NCI-H526 treated with DMSO at 0.1 percent for 48 hours (cell line): ENCODE results near the gene TNFRSF14.

Experiments
- DNase-seq: peaks from one replicate; lab custom pipeline; 2025; lab: John Stamatoyannopoulos, UW

The TNFRSF14 gene

DNA sequence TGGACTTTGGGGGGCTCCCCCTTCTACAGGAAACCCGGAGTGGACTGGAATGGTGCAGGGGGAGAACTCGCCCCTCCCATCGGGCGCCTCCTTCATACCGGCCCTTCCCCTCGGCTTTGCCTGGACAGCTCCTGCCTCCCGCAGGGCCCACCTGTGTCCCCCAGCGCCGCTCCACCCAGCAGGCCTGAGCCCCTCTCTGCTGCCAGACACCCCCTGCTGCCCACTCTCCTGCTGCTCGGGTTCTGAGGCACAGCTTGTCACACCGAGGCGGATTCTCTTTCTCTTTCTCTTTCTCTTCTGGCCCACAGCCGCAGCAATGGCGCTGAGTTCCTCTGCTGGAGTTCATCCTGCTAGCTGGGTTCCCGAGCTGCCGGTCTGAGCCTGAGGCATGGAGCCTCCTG lies at the start of gene TNFRSF14:
Gene TNFRSF14, plus strand, starts transcription at position 95 of the 401 bp plus-strand sequence. Its CDS starts 294 bp downstream, at position 389.
- DNase-seq = no peak

DNA sequence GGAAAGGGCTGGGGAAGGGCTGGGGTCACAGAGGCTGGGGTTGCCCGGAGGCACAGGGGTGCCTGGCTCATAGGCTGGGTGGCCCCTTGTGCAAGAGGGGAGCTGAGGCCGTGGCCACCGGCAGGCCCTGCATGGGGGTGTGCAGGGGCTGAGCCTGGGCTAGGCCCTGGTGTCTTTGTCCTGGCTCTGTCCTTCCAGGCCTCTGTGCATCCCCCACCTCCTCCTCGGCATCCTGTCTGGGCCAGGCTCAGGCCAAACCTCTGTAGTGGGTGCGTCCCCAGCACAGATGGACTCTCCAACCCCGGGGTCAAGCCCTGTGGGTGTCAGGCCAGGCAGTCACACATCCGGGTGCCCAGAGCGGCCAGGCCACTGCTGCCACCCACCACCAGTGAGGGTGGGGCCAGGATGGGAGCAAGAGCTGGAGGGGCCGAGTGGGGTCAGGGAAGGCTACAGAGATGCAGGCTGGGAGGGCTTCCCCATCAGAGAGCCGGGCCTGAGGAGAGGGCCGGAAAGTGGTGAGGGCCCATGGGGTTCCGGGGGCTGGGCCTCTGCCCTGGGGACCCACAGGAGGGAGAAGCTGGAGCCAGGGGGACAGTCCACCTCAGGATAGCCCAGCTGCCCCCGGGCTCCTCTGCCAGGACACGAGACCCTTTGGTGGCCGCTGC lies 49.1 kb upstream of the TNFRSF14 start:
- DNase-seq = no peak

DNA sequence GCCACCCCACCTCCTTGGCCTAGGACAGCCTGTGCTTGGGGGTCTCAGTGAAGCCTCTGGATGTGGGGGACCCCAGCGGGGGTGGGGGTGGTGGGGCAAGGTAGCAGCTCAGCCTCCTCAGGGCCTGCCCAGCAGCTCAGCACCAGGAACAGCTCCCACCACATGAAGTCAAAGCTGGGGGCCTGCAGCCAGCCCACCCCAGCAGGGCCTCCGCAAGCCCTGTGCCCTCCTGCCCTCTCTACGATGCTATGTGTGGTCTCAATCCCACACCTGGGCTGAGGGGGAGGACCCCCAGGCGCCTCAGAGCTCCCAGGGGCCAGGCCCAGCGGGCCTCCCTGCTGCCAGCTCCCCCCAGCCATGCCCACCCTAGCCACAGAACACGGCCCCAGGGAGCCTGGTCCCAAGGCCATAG lies 48.4 kb upstream of the TNFRSF14 start:
- DNase-seq = no peak

DNA sequence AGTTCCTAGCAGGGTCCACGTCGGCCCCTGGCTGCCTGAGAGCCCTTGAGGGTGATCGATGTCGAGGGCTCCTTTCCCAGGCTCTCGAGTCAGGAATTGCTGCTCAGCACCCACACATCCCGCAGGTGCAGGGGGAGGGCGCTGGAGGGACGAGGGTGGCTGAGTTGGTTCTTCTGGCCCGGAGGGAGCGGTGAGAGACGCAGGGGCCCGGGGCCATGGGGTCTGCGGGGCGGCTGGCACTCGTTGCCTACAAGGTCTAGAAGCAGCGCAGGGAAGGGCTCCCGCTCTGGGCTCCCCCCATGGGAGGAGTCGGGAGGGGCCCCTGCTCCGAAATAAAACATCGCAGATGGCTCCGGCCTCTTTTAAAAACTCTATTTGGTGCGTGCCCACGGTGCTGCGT lies 48.0 kb upstream of the TNFRSF14 start:
- no peak for DNase-seq

DNA sequence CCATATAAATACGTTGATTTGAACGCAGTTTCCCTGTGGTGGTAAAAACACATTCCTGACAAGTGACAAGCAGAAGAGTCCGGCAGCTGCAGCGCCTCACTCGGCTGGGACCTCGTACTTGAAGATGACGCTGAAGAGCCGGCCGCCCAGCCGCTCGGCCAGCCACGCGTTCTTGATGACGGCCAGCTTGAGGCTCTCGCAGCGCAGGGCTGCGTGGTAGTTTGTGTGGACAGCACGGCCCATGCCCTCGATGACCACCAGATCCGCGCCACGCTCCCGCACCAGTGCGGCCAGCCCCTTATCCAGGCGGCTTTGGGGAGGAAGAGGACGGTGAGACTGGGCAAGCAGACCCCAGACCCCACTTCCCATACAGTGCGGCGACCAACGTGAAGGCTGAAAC lies 47.4 kb upstream of the TNFRSF14 start:
- DNase-seq = no peak

DNA sequence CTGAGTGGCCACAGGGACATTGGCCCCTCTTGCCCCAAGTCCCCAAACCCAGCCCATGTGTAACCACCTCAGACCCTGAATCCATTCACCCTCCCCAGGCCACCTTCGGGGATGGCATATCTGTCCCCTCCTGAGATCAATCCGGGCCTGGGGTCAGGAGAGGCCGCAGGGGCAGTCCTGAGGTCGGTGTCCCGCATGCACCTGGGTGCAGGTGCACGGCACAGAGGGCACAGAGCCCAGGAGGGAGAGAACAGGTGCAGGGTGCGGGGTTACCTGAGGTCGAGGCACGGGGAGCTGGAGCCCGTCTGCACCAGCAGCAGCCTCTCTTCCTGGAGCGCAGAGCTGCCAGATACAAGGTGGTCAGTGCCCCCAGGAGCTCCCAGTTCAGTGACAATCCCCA lies 46.6 kb upstream of the TNFRSF14 start:
- no peak for DNase-seq

DNA sequence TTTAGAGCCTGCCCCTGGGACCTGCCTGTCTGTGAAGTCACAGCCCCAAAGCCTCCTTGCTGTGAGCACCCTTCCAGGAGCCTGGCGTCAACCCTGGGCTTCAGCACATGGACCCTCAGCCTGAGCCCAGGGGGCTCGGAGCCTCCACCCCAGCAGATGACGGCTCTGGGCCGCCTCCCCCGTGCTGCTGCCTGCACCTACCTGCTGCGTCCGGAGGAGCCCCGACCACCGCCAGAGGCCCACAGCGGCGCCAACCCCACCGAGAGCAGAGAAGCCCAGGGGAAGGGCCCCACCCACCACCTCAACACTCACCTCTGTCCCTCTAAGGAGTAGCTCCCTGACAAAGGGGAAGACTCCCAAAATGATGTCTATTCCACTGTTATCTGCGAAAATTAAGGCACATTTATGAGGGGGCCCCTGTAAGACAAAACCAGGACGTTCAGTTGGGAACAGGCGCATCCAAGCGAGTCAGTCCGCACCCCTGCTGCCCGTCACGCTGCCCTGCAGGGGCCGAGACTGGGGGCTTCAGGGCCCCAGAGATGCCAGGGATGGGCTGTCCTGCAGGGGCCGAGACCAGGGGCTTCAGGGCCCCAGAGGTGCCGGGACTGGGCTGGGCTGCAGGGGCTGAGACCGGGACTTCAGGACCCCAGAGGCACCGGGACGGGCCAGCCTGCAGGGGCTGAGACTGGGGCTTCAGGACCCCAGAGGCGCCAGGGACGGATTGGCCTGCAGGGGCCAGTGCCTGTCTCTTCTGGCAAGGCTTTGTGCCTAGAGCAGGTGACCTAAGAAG lies 45.6 kb upstream of the TNFRSF14 start:
- DNase-seq = no peak

DNA sequence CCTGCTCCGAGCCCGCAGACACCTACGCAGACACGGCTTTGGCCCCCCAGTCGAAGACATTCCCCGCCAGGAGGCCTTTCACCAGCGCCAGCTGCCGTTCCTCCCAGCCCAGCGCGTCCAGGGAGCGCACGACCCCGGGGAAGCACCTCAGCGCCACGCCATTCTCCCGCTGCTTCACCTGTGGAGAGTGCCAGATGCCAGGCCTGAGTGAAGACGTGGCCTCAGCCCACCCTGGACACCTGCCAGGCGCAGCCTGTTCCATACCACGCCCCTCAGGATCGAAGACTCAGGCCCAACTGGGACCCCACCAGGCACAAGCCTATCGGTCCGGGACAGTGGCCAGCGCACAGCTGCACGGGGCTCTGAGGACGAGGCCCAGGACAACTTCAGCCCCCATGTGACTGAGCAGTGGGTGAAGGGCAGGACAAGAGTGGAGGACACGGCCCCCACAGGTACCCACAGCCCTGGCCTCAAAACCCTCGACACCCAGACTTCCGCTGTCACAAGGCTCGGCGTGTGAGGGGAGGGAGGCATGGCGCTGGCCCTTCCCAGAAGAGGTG lies 43.2 kb upstream of the TNFRSF14 start:
- DNase-seq = no peak

DNA sequence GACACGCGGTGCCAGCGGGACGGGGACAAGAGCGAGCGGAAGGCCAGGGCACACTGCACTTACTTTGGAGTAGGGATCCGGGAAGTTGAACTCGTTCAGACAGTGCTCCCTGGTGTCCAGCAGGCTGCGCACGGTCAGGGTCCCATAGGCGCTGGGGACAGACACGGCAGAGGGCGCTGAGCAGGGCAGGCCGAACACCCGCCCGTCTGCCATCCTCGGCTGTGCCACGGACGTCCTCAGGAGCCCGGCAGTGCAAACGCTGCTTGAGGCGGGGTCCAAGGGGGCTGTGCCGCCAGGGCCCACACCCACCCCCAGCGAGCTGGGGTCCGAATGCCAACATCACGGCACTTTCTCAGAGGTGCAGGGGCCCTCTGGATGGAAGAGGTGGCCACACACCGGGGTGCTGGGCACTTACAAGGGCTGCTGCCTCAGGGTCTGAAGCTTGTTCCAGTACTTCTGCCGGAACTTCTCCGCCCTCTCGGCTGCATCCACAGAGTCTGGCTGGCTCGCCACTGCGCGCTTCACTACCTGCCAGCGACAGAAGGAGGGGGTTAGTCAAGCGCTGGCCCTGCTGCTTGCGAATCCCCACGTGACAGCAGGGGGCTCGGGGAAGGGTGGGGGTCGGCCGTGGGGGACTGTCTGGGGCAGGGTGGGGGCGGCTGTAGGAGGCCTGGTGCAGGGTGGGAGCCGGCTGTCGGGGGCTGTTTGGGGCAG lies 42.1 kb upstream of the TNFRSF14 start:
- no peak for DNase-seq

DNA sequence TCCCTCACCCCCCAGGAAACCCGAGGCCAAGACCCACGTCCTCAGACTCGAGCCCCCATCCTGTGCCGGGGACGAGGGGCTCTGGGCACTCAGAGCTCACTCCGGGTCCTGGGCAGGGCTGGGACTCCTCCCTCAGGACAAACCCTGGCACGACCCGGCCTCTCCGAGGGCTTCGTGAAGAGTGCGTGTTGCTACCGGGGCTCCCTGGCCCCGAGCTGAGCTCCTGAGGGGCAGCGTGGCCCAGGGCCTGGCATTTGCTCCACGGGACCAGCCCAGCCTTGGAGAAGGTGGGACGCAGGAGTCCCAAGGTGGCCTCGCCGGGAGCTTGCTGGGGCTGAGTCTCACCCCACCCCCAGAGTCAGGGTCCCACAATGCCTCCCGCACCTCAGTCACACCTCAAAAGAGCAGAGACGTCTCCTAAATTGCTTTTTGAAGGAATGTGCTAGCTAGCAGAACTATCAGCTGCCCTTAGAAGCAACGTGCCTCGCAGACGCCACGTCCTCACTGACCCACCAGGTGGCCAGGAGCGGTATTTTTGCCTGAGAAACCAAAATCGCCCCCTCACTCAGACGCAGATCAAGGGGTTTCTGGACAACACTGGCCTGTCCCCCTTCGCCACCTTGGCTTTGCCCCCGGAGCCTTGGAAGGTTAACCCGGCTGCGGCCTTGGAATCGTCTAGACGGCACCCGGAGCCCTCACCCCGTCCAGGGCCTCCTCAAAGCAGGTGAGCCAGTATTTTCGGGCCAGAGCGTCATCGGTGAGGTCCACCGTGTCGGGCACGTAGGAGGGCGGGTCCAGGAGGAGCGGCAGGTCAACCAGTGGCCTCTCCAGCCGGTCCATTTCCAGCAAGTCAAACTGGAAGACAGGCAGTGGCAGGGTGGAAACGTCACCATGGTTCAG lies 41.1 kb upstream of the TNFRSF14 start:
- no peak for DNase-seq

DNA sequence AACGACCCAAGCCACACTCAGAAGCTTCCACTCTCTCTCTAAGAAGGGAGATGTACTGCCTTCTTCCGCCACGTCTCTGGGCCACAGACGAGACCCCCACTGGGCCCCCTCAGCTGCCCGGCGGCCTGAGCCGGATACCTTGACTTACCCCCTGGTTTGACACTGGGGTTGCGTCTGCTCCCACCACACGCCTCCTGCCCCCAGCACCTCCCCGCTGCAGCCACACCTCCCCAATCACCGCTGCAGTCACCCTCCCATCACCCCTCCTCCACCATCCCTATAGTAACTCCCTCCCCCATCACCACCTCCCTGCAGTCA lies 40.4 kb upstream of the TNFRSF14 start:
- no peak for DNase-seq

DNA sequence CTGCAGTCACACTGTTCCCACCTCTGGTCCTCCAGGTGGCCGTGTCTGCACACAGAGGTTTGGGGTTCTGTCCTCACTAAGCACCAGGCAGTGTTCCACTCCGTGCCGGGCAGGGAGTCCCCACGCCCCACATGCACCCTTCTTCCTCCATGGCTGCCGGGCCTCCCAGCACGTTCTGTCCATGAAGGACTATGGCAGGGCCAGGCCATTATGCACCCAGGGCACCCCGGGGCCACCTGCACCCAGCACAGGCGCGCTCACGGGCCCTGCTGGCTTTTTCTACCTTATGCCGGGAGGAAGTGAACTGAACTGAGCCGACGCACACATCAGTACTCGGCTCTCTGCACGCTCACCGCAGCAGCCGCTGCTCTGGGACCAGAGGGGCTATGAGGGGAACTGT lies 40.0 kb upstream of the TNFRSF14 start:
- DNase-seq = no peak

DNA sequence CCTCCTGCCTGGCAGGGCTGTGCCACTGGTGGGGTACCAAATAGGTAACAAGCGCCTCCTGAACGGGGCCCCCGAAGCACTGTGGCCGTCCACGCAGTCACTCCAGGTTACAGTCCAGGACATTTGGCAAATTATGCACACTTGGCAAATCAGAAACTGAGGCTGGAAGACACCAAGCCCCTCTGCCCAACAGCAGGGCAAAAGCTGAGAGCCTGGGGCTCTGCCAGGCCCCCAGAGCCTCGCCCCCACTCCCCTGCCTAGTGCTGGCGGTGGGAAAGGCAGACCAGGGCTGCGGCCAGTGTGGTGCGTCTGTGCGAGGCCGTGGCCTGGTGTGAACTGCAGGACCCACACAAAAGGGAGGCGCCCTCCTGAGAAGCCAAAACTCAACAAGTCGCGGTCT lies 39.2 kb upstream of the TNFRSF14 start:
- DNase-seq = no peak

DNA sequence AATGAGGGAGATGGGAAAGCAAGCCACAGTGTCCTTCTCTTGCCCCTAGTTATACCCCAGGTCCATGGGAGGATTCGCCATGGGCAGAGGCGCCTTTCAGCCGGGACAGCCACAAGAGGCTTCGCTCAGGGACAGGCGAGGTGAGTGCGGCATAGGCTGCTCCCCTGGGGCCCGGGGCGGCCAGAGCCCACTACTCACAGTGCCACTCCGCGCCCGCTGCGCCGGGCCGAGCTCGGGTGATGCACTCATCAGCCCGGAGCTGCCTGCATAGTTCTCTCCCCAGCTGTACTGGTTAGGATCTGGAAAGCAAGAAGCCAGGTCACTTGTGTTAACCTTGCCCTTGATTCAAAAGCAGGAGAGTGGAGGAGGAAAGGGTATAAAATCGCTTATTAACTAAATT lies 38.2 kb upstream of the TNFRSF14 start:
- DNase-seq = no peak

DNA sequence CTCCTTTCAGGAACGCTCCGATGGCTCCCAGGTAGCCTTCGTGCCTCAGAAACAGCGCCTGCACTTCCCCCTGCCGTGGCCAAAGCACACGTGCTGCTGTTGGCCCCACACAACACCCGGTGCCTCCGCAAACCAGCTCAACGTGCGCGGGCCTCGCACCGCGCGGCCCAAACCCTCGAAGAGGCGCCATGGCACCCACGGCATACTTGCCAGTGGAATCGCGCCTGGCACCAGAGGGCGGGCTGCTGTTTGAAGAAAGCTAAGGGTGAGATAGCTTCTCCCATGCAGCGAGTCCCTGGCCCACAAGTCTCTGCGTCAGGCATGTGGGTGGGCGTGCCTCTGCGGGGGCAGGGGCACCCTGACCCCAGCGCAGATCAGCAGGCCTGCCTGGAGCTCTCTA lies 37.6 kb upstream of the TNFRSF14 start:
- no peak for DNase-seq

DNA sequence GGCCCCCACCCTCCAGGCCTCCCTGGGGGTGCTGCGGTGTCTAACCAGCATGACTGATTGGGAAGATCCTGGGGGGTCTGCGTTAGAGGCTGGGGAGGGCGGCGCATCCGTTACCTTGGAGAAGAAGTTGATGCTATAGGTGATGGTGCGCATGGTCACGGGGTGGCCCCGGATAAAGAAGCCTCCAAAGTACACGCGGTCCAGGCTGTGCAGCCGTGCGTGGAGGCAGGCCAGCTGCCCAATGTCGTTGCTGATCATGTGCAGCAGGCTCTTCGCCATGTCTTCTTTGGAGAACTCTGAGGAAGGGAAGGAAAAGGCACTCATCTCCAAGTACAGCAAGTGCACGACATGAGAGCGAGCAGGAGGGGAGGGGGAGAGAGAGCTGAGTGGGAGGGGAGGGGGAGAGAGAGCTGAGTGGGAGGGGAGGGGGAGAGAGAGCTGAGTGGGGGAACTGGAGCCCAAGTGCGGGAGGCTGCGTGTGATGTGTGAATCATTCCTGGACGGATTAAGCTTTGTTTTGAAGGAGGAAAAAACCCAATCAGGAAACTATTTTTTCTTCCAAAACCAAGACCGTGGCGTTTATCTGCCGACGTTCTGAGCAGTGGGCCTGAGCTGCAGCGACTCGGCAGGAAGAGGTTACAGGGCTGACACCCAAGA lies 37.0 kb upstream of the TNFRSF14 start:
- no peak for DNase-seq

DNA sequence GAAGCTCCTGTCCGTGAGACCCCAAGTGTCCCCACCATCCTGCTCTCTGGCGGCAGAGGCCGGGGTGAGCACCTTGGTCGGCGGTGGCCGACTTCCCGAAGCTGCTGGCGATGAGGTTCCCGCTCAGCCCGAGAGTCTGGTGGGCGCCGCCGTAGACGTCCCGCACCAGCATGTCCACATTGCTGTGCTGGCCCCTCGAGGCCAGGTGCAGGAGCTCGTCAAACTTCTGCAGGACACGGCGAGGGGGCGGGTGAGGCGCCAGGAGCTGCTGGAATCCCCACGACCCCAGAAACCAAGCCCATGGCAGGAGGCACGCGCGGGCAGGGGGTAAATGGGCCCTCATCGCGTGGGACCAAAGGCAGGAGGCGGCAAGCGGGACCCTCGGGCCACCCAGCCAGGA lies 36.4 kb upstream of the TNFRSF14 start:
- no peak for DNase-seq

DNA sequence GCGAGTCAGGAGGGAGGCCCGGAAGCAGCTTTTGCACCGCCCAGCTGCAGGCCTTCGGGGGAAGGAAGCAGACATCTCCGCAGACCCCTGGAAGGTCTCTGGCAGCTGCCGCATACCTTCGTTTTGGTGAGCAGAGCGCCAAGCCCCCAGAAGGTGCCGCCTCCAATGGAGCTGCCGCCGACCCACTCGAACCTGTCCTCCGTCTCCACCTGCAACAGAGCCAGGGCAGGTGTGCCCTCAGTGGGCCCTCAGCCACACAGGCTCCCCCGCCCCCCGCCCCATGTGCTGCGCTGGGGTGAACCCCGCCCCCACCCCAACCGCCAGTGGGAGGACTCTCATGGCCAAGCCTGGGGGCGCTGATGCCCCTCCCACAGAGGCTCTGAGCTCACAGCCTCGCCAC lies 36.0 kb upstream of the TNFRSF14 start:
- DNase-seq = no peak

DNA sequence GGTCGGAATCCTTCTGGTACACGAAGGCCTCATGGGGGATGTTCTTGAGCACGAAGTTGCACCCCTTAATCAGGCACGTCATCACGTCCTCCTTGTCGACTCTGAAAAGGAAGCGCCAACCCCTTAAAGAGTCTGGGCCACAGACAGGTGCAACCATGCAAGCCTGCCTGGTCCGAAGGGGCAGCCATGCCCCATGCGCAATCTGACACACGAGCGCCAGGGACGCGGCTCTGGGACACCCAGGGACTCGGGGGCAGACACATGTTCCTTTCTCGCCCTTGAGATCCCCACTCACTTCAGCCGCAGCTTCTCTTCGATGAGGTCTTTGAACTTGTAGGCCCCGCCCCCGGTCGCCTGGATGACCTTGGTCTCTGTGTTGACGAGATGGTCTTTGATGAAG lies 35.4 kb upstream of the TNFRSF14 start:
- no peak for DNase-seq

DNA sequence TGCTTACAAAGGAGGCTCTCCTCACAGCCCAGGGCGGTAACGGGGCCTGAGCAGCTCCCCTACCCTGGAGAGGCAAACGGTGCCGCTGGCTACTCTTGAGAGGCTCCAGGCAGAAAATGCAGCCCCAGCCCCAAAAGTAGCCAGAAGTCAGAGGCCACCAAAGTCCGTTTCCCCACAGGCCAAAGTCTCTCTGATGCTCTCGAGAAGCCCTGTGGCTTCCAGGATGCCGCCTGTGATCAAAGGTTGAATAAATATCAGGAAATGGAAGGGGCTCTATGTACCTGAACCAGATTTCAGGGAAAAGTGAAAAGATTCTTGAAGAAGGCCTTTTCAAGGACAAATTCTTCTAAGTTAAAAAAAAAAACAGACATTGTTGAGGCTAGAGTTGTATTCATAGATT lies 33.9 kb upstream of the TNFRSF14 start:
- no peak for DNase-seq

DNA sequence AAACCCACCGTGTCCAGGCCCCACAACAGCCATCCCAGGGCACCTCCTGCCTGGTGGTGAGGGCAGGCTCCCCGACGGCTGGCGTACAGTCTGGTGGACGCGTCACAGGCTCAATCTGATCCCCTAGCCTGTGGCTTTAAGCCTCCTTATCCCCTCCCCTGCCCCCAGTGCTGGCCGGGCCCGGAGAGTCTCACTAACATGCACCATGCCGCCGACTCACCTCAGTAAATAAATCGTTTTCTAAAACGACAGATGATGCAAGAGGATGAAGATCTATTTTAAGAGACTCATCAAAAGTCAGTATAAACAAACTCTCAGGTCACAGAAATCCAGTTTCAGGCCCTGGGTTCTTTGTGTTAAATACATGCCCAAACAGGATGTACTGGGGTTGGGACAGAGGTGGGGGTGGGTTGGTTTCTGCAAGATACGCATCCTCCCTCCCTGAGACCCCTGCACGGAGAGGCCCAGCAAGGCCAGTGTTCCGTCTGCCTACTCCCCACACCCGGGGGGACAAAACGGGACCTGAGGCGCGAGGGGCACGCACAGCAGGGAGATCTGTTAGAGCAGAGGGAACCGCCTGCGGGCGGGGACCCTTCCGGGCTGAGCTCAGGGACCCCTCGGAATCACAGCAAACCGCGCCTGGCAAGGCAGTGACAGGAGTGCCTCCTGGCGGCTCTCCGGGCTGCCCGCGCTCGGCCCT lies 32.8 kb upstream of the TNFRSF14 start:
- DNase-seq = no peak
